HG03354 (cell line): ENCODE data around the gene INPP4A.

ENCODE experiments used
- ATAC-seq: cut with Tn5 transposase; IDR thresholded peaks from one replicate; pipeline ENCODE4 v1.9.1; 2021; ENCODE audit warnings: mild to moderate bottlenecking; ENCODE audit not compliant: unreplicated experiment, poor library complexity, severe bottlenecking

Gene INPP4A

GRCh38 chr2:98530114-98530513 lies 85.5 kb downstream of the INPP4A start:
- ATAC-seq = no peak

- ATAC-seq = no peak
Measured at GRCh38 chr2:98532756-98533155, 88.1 kb downstream of the INPP4A start.

- ATAC-seq = no peak
Measured at GRCh38 chr2:98533547-98533946, 88.9 kb downstream of the INPP4A start.

GRCh38 chr2:98534761-98535160 lies 90.1 kb downstream of the INPP4A start:
- ATAC-seq = no peak

- no peak for ATAC-seq
Measured at GRCh38 chr2:98535971-98536677, 91.5 kb downstream of the INPP4A start.

GRCh38 chr2:98537390-98538126 lies 92.9 kb downstream of the INPP4A start:
- no peak for ATAC-seq

GRCh38 chr2:98538280-98539041 lies 93.8 kb downstream of the INPP4A start:
- no peak for ATAC-seq

GRCh38 chr2:98539056-98539735 lies 94.5 kb downstream of the INPP4A start:
- ATAC-seq = no peak

GRCh38 chr2:98540536-98540935 lies 95.9 kb downstream of the INPP4A start:
- no peak for ATAC-seq

- no peak for ATAC-seq
Measured at GRCh38 chr2:98541489-98541888, 96.8 kb downstream of the INPP4A start.

GRCh38 chr2:98541906-98542305 lies 97.2 kb downstream of the INPP4A start:
- no peak for ATAC-seq

GRCh38 chr2:98543214-98543613 lies 98.6 kb downstream of the INPP4A start:
- no peak for ATAC-seq

- no peak for ATAC-seq
Measured at GRCh38 chr2:98543842-98544241, 99.2 kb downstream of the INPP4A start.

- ATAC-seq = no peak
Measured at GRCh38 chr2:98545591-98545990, 100.9 kb downstream of the INPP4A start.

- no peak for ATAC-seq
Measured at GRCh38 chr2:98546186-98546585, 101.5 kb downstream of the INPP4A start.

- no peak for ATAC-seq
Measured at GRCh38 chr2:98547092-98547790, 102.6 kb downstream of the INPP4A start.

GRCh38 chr2:98548920-98549818 lies 104.5 kb downstream of the INPP4A start:
- peak; percentile 71 for ATAC-seq

- no peak for ATAC-seq
Measured at GRCh38 chr2:98550165-98550564, 105.5 kb downstream of the INPP4A start.

- no peak for ATAC-seq
Measured at GRCh38 chr2:98551316-98551715, 106.7 kb downstream of the INPP4A start.
